HG03159 (cell line): ENCODE data around the gene SPEM2.

ENCODE experiments used
- ATAC-seq: cut with Tn5 transposase; IDR thresholded peaks from one replicate; pipeline ENCODE4 v1.9.1; 2021; ENCODE audit warnings: mild to moderate bottlenecking, moderate library complexity; ENCODE audit not compliant: unreplicated experiment

Gene SPEM2

DNA sequence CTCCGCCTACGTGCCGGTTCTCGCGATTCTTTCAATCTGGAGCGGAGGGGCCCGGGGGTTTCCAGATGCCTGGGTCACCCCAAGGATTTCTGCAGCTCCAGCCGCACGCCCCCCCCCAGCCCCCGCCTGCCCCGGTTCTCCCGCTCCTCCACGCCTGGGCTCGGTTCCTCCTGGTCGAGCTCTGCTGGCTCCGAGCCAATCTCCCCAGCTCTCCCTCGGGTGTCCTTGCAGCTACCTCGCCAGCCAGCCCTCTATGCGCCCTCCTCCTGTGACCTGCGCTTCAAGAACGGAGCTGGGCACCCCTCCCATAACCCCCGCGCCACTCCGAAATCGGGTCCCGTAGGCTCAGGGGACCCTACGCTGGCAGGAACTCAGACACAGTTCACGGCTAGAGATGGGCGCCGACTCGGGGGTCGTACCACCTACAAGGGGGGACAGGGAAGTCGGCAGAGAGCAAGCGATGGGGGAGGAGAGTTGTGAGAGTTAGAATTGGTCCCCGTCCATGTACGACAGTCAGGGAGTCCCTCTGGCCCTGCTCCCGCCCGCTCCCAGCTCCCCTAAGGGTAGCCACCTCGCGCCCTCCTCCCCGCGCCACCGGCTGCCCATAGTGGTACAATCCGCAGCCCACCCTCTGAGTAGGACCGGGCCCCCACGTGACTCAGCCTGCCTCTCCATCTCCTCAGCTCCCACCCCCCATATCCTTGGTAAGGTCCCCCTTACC lies 14.9 kb downstream of the SPEM2 start:
- ATAC-seq = no peak

DNA sequence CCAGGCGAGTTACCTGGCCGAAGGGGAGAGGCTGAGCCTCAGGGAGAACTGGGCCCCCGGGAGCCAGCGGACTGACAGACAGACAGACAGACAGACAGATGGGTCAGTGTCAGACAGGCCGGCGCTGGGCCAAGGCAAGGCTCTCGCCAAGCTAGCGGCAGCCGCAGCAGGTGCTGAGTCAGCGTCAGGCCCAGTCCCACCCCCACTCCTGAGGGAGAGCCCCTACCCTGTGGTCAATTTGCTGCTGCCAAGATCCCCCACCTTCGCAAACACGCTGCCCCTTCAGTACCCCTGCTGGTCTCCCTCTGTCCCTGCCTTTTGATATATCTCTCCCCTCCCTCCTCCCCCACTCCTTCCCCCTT lies 15.4 kb downstream of the SPEM2 start:
- ATAC-seq = no peak

DNA sequence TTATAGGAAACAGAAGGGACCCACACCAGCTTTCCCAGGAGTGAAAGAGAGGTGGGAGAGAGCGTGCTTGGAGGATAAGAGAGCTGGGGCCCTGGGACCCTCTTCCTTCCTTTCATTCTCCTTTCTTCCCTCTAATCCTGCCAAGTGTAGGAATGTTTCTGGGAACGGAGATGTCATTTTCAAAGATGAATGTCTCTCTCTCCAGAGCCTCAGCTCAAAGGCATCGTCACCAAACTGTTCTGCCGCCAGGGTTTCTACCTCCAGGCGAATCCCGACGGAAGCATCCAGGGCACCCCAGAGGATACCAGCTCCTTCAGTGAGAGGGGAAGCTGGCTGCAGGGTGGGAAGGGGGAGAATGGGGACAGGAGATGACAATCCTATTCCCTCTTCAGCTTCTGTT lies 15.8 kb downstream of the SPEM2 start:
- ATAC-seq = no peak

DNA sequence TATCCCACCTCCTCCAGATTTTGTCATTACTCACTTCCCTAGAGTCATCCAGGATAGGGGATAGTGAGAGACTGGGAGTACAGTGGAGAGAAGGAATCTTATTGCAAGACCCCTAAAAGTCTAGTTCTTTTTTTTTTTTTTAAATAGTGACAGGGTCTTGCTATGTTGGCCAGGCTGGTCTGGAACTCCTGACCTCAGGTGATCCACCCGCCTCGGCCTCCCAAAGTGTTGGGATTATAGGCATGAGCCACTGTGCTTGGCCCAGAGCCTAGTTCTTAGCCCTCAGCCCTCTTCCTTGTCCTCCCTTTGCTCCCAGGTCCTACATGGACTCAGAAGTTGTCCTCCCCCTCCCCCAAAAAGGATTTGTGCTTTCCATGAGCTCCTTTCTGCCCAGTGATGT lies 16.7 kb downstream of the SPEM2 start:
- ATAC-seq = no peak

DNA sequence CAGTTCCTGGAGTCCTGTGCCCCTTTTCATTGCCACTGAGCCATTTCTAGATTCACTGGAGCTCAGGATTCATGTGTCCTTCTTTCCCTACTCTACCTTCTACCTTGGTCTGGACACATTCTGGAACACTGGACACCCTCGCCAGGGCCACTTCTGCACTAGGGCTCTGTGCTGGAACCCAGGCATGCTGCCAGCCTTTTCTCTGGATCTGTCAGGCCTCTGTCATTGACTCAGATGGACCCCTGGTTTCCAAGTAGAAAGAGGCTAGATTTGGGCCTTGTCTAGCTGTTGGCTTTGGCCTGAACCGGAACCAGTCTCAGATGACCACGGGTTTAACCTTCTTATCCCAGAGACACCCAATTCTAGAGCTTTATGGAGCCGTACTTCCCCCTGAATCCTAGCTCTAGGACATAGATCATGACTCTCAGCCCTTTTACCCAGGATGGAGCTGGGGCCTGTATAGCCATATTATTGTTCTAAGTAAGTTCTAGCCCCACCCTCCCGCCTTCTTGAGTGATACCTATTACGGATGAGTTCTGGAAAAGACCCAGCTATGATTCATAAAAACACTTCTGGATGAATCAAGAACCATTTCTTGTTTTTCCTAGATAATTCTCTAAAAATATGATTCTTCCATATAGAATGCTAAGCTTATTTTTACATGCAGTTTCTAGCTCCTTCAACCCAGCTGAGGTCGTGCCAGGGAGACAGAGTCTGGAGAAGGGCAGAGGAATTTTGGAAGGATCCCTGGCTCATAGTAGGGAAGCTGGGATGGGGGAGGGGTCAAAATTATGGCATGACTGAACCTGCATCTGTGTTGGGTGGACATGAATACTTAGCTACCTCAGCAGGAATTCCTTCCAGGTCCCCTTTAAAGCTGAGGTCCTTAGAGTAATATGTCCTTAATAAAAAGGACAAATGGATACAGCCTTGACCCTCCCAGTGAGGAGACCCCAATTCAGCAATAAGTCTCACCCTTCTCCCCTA lies 18.4 kb downstream of the SPEM2 start:
- ATAC-seq = no peak

DNA sequence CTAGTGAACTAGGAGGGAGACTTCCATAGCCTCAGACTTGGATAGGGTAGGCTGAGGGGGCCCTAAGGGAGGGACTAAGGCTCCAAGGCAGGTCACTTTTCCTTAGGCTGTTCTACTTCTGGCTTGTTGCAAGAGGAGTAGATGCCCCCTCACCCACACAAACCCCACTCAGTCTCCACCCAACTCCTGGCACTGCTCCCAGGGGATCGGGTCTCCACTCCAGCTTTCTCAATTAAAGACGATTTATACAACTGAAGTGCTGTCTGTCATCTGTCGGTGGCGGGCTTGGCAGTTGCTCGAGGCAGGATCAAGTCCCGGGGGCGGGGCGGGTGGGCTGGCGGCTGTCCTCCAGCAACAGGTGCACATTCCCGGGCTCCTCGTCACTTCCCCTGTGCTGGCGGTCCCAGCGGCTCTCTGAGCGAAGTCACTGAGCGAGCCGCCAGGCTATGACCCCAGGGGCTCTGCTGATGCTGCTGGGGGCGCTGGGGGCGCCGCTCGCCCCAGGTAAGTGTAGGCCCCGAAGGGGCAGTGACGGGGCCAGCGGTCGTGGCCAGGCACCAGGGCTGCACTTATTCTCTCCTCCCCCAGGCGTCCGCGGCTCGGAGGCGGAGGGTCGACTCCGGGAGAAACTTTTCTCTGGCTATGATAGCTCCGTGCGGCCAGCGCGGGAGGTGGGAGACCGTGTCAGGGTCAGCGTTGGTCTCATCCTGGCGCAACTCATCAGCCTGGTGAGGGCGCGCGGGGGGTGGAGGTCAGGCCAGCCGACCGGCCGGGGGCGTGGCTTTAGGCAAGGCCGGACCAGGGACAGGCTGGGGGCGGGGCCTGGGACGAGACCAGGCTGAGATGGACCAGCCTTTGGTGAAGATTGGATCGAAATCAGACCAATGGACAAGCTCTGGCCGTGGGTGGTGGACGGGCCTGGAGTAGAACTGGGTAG lies 19.5 kb downstream of the SPEM2 start, which contains the start of gene CHRNB1:
Gene CHRNB1, plus strand, starts transcription at position 380 of the 937 bp plus-strand sequence. Its CDS starts 67 bp downstream, at position 447.
- ATAC-seq = no peak

DNA sequence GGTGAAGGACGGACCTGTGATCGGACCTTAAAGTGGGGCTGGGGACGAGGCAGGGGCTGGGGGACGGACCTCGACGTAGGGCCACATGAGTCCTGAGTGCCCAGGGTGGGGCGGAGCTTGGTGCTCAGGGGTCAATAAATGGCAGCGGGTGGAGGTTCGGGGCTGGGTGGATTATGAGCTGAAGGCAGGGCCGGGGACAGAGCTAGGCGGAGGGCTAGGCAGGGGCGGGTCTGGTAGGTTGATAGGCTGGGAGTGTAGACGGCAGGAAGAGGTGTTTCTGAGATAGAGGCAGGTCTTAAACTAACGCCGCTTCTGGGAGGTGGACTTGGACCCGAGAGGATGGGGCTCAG lies 20.2 kb downstream of the SPEM2 start:
- no peak for ATAC-seq

DNA sequence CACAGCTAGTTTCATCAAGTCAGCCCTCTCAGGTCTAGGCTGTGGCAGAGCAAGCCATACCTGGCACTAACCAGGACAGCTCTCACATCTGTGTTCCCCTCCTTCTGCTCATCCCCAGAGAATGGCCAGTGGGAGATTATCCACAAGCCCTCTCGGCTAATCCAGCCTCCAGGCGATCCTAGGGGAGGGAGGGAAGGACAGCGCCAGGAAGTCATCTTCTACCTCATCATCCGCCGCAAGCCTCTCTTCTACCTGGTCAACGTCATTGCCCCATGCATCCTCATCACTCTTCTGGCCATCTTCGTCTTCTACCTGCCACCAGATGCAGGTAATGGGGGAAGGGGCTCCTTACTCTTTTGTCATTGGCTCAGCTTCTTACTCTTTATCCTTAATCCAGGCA lies 23.0 kb downstream of the SPEM2 start:
- no peak for ATAC-seq

DNA sequence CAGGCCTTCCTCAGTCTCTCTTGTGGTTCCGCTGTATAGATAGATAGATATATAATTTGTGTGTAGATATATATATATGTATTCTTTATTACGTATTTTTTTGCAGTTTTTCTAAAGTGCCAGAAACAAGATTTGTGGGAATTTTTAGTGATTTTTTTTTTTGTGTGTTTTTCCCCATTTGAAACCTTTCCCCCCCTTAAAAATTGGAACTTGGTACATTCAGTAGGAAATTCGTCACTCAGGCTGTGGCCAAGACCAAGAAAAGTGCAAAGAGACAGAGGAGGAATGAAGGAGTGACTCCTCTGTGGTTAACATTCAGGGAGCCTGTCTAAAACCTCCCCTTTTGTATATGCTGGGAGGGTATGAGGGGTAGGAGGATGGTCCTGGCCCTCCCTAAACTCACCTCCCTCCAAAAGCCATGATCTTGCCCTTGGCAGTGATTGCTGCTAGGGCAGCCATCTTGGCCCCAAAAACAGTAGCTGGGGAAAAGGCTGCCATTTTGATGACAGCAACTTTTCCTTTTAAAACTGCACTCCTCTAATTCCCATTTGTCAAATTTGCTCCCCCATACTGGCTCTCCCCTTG lies 34.6 kb downstream of the SPEM2 start:
- no peak for ATAC-seq

DNA sequence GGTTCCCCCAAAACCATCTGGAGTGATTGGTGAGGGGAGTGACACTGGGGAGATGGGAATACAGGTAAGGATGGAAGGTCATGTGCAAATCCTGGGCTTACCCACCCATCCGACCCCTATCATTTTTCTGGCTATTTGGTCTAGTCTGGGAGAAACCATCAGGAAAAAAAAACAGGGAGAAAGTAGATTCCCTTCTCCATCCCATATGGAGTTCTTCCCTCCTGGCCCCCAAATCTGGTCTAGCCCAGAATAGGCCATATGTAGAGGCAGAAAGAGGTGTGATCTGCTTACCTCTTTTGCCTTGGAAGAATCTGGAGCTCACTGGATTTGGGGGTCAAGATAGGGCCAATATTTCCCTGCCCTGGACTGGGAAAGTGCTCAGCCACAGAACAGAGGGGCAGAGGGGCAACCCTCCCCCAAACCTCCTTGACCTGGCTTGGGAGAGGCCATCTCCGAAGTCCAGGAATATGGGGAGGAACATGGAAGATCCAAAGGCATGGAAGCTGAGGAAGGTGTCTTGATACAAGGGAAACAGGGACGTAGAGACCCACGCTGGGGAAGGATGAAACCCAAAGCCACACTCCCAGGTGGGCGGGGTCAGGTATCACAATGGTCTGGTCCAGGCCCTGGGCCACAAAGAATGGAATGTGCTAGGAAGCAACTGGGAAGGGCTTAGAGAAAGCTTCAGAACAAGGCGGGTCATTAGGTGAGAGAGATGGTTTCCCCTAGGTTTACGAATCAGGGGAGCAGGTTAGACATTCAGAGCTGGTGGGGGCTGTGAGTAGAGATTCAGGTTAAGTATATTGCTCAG lies 35.6 kb downstream of the SPEM2 start:
- no peak for ATAC-seq

DNA sequence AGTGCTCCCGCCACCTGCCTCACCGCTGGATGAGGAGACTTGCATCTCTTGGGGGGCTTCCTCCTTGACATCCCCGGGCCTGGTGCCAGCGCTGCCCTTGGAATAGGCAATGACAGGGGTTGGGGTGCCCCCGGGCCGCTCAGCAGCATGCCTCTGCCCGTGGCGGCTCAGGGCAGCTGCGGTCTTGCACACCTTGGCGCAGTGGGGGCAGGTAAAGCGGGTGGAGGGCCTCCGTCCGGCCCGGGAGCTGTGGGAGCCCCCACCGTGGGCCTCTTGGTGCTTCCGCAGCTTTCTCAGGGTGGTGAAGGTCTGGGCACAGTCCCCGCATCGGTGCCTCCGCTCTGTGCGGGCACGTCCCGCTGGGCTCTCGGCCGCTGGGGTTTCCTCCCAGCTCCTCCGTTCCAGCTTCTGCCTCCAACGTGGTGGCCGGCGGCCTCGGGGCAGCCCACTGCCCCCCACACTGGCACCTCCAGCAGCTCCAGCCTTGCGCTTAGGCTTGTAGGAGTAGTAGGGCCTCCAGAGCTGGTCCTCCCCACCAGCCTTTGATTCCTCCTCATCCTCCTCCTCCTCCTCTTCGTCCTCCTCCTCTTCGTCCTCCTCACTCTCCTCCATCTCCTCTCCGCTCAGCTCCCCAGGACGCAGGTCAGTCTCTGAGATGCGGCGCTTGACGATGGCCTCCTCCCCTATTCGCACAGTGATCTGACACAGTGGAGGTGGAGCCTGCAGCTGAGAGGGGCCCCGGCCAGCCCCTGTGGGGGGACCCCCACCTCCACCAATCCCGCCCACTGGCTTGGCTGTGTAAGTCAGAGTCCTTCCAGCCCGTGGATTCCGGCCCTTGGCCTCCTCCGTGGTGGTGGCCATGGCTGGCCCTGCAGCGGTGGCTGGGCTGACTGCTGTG lies 37.3 kb downstream of the SPEM2 start:
- ATAC-seq = no peak

DNA sequence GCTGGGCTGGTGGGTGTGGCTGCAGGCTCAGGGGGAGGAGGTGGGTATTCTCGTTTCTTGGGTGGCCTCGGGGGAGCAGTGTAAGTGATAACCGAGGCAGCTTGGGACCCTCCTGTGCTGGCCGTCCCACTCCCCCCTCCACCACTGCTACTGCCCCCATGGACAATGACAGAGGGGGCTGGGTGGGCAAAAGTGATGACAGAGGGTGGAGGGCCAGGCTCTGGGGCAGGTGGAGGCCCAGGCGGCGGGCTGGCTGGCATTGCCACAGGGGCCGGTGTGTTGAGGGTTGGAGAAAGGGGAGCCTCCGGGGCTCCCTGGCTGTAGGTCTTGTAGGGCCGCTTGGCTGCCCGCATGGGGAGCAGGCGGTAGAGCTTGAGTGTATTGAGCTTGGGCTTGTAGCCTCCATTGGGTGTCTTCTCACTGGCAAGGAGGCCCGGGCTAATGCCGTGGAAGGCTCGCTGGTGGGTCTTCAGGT lies 38.0 kb downstream of the SPEM2 start:
- no peak for ATAC-seq

DNA sequence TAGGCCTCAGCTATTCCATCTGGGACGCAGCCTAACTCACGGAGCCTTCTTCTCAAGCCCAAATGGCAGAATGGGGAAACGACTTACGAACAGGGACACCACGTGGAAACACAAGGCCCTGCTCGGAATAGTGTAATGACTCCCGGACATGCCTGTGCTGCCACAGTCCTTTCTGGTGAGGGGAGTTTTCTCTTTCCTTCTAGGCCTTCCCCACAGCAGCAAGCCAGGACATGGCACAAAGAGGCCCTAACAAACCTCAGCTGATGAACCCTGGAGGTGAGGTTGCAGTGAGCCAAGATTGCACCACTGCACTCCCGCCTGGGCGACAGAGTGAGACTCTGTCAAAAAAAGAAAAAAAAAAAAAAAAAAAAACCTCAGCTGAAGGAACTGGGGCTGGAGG lies 38.7 kb downstream of the SPEM2 start:
- ATAC-seq = no peak

DNA sequence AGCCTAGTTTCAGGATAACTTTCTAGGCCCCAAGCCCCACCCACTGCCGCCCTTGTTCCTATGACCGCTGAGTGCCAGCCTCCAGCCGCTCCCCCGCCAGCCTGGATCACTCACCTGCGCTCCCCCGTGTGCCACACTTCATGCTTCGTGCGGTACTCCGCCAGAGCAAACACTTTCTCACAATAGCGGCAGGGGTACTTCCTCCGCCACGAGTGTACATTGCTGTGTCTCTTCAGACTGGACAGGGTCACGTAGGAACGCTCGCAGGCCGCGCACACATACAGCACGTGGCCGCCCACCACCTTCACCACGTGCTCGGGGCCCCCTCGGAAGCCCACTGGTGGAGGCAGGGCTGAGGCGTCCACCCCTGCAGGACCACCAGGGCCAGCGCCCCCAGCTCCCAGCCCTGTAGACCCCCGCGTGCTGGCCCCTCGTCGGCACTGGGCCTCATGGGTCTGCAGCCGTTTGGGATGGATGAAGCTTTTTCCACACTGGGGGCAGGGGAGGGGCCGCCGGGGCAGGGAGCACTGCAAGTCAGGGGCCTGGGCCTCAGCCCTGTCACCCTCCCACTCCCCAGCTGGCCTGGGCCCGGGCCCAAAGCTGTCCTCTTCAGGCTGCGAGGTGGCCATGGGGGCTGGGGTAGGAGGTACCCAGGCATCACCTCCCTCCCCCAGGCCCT lies 40.3 kb downstream of the SPEM2 start:
- ATAC-seq = no peak

DNA sequence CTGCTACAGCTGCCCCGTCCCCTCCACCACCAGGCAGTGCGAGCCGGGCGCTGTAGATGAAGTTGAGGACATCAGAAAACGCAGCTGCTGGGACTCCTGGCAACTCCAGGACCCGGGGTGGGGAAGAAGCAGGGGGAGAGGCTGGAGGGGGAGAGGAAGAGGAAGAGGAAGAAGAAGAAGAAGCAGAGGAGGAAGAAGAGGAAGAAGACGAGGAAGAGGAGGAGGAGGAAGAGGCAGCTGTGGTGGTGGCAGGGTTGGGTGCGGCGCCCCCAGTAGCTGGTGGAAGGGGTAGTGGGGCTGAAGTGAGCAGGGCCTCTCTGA lies 40.9 kb downstream of the SPEM2 start:
- ATAC-seq = no peak

DNA sequence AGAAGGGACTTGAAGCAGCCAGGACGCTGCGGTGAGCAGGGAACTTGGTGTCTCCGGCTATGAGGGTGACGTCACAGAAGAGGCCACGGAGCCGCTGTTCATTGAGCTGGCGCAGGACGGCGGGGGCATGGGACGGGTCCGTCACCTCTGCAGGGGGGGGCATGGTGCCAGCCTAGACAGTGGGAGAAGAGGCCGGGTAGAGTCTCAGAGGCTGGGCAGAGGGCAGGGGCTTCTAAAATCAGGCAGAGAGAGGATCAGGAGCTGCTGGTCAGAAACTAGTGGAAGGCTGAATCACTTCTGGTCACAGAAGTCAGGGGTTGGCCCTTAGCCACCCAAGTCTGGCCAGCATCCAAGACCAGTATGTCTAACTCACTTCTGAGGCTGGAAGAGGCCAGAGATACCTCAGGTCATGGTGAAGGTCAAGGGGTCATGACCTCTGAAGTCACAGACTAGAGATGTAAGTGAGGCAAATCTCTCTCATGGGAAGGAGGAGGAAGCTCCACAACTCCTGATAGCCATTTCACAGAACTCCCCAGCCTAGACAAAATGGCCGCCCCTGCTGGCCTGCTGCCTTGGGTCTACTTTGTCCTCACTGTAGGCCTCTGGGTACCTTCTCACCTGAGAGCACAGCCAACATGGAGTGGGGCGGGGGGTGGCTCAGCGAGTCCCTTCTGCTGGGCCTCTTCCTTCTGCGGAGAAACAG lies 41.4 kb downstream of the SPEM2 start:
- ATAC-seq = no peak

DNA sequence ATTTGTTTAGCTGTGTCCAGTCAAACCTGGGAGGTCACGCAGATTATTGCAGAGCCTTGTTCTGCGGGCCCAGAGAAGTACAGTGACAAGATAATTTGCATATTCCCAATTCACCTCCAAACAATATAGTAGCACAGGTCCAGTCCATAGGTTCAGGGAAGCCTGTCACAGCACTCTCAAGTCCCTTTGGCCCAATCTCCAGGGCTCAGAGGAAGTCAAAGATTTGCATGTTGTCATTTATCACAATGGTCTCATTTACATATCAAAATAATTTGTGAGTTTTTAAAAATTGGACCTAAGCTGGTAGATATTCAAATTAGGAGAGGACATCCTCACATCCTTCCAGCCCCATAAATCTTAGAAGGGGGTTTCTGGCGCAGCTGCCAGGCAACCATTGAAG lies 42.1 kb downstream of the SPEM2 start:
- no peak for ATAC-seq

DNA sequence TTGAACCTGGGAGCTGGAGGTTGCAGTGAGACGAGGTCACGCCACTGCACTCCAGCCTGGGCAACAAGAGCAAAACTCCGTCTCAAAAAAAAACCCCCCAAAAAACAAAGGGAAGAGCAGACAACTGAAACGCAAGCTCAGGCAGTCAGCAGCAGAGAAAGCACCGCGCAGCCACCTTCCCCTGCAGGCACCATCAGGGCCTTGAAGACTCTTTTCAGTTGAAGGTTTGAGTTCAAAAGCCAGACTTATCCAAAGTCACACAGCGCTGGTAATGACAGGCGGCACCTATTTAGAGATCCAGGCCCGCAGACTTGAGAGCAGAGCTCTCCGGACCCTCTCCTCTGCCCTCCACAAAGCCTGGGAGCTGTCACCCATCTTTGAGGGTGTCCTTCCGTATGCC lies 42.9 kb downstream of the SPEM2 start:
- ATAC-seq = no peak
